ENCODE data around the gene CD3E. TPM values are rescaled to one million over a fixed set of nuclear protein-coding genes. Genes with fewer than 3 reads are reported as not detected.

The CD3E gene
- total and polyA plus RNA-seq, 2 of the 13 experiments (the other 11 are each of a cell fraction or from before 2014, with no cell fraction given): not detected

GRCh38 chr11:118290923-118291322 is 13.6 kb upstream of the CD3E start (continued):
- TF ChIP-seq ARID4A (CRISPR knock-in tag; IDR thresholded peaks at IDR 0.05; ENCODE audit: borderline replicate concordance): no peak
- no peak for TF ChIP-seq STAT5B (CRISPR knock-in tag; IDR thresholded peaks at IDR 0.05)
- TF ChIP-seq ZNF557 (CRISPR knock-in tag; IDR thresholded peaks at IDR 0.05): no peak
- TF ChIP-seq POLR2A (IDR thresholded peaks at IDR 0.05; ENCODE audit: insufficient read depth in 1 of 2, low read depth in 2 of 2, low read length in 2 of 2): no peak
- TF ChIP-seq GFI1 (CRISPR knock-in tag; IDR thresholded peaks at IDR 0.05; ENCODE audit: borderline replicate concordance): peak; percentile 69
- peak; percentile 68; the same call in 1 of the 2 replicates for TF ChIP-seq IRF2 (CRISPR knock-in tag; IDR thresholded peaks at IDR 0.05)
- TF ChIP-seq STAG1 (CRISPR knock-in tag; IDR thresholded peaks at IDR 0.05): peak; percentile 98
- TF ChIP-seq HNF4G (IDR thresholded peaks at IDR 0.05; ENCODE audit: borderline replicate concordance, low read depth, low read length): peak; percentile 80; the same call in 1 of the 2 replicates
- peak; percentile 77; the same call in 1 of the 2 replicates for TF ChIP-seq HNF4G (CRISPR knock-in tag; IDR thresholded peaks at IDR 0.05; ENCODE audit: borderline replicate concordance, low read depth)
- no peak for TF ChIP-seq E2F2 (CRISPR knock-in tag; IDR thresholded peaks at IDR 0.05; ENCODE audit: borderline replicate concordance)
- TF ChIP-seq GATA4 (IDR thresholded peaks at IDR 0.05; ENCODE audit: borderline replicate concordance, low read depth): no peak
- TF ChIP-seq FLYWCH1 (CRISPR knock-in tag; IDR thresholded peaks at IDR 0.05): no peak
- TF ChIP-seq ATF1 (CRISPR knock-in tag; IDR thresholded peaks at IDR 0.05): no peak
- TF ChIP-seq BCL6 (CRISPR knock-in tag; IDR thresholded peaks at IDR 0.05): 0 out of 2 replicates have a peak, but pooled peaks have one; percentile 25
- peak; percentile 32; the same call in 1 of the 2 replicates for TF ChIP-seq TFE3 (CRISPR knock-in tag; IDR thresholded peaks at IDR 0.05)
- no peak for TF ChIP-seq ZNF530 (CRISPR knock-in tag; IDR thresholded peaks at IDR 0.05; ENCODE audit: low read depth)
- TF ChIP-seq ZNF331 (CRISPR knock-in tag; IDR thresholded peaks at IDR 0.05): peak; percentile 41; the same call in 1 of the 2 replicates
- no peak for TF ChIP-seq ZFP37 (CRISPR knock-in tag; IDR thresholded peaks at IDR 0.05; ENCODE audit: borderline replicate concordance)
- peak; percentile 69; the same call in 1 of the 2 replicates for TF ChIP-seq ERF (CRISPR knock-in tag; IDR thresholded peaks at IDR 0.05)
- TF ChIP-seq ARID2 (CRISPR knock-in tag; IDR thresholded peaks at IDR 0.05; ENCODE audit: borderline replicate concordance): no peak
- TF ChIP-seq FOSL2 (CRISPR knock-in tag; IDR thresholded peaks at IDR 0.05): peak; percentile 65
- TF ChIP-seq ZNF839 (CRISPR knock-in tag; IDR thresholded peaks at IDR 0.05; ENCODE audit: borderline replicate concordance): no peak
- TF ChIP-seq ZNF678 (CRISPR knock-in tag; IDR thresholded peaks at IDR 0.05): no peak
- no peak for TF ChIP-seq HOXD1 (CRISPR knock-in tag; IDR thresholded peaks at IDR 0.05)
